HG02884 (cell line): ENCODE results near the gene RGS9BP.
"Not testable (repeated sequence)": the region's sequence is repeated elsewhere in the genome, so short reads cannot be mapped to it uniquely, and the experiment has no call there.

Source experiments
- ATAC-seq: cut with Tn5 transposase; IDR thresholded peaks from one replicate; pipeline ENCODE4 v1.9.1; 2021; ENCODE audit warnings: mild to moderate bottlenecking, moderate library complexity; ENCODE audit not compliant: unreplicated experiment

RGS9BP gene

GRCh38 chr19:32694316-32694715 lies 18.7 kb downstream of the RGS9BP start:
- ATAC-seq: not testable (repeated sequence)

GRCh38 chr19:32694851-32695250 lies 19.2 kb downstream of the RGS9BP start:
- ATAC-seq: not testable (repeated sequence)

GRCh38 chr19:32695506-32695905 lies 19.9 kb downstream of the RGS9BP start:
- ATAC-seq: not testable (repeated sequence)

GRCh38 chr19:32696771-32697170 lies 21.1 kb downstream of the RGS9BP start:
- ATAC-seq: not testable (repeated sequence)

- not testable (repeated sequence) for ATAC-seq
Observed at GRCh38 chr19:32700129-32700528, 24.5 kb downstream of the RGS9BP start.

- no peak for ATAC-seq
Observed at GRCh38 chr19:32702010-32702409, 26.4 kb downstream of the RGS9BP start.

GRCh38 chr19:32704006-32704405 lies 28.4 kb downstream of the RGS9BP start:
- ATAC-seq: not testable (repeated sequence)

GRCh38 chr19:32708457-32708856 lies 32.8 kb downstream of the RGS9BP start:
- ATAC-seq: no peak

GRCh38 chr19:32709032-32709431 lies 33.4 kb downstream of the RGS9BP start:
- no peak for ATAC-seq

- ATAC-seq: no peak
Observed at GRCh38 chr19:32711747-32712146, 36.1 kb downstream of the RGS9BP start.

GRCh38 chr19:32716203-32716602 lies 40.6 kb downstream of the RGS9BP start:
- ATAC-seq: not testable (repeated sequence)

- ATAC-seq: no peak
Observed at GRCh38 chr19:32717496-32717895, 41.8 kb downstream of the RGS9BP start.

- ATAC-seq: no peak
Observed at GRCh38 chr19:32718286-32718685, 42.6 kb downstream of the RGS9BP start.

GRCh38 chr19:32719611-32720059 lies 44.0 kb downstream of the RGS9BP start, which contains the start of gene TDRD12:
TDRD12 (plus strand) TSS chr19:32719767; CDS start chr19:32720073, 306 bp downstream.
- peak; percentile 68 for ATAC-seq

- ATAC-seq: no peak
Observed at GRCh38 chr19:32720216-32720935, 44.7 kb downstream of the RGS9BP start.

- no peak for ATAC-seq
Observed at GRCh38 chr19:32720936-32721250, 45.2 kb downstream of the RGS9BP start.
